ENCODE data around the gene IFI30. TPM values are rescaled to one million over a fixed set of nuclear protein-coding genes. Genes with fewer than 3 reads are reported as not detected.

Gene IFI30
- total and polyA plus RNA-seq, 2 experiments from 2014 or later: 27.4 to 34.4 TPM

GRCh38 chr19:18194181-18194530, 20.5 kb downstream of the IFI30 start (continued):
- no peak for TF ChIP-seq EZH2 (IDR thresholded peaks at IDR 0.05; ENCODE audit: low read depth, unreplicated experiment)
- TF ChIP-seq ZNF114 (CRISPR knock-in tag; IDR thresholded peaks at IDR 0.05): no peak
- no peak for TF ChIP-seq JUNB (IDR thresholded peaks at IDR 0.05; ENCODE audit: unreplicated experiment)

- H2AFZ ChIP-seq: no peak overlapping the region
These were observed 21.1 kb downstream of the IFI30 start for GRCh38 chr19:18194554-18195238.

More at GRCh38 chr19:18194554-18195238, 21.1 kb downstream of the IFI30 start:
- ATAC-seq (peak; percentile 4), DNase-seq (ENCODE audit: low spot score) (peak; percentile 71)
- peak overlapping the region; percentile 96 for H3K4me3 ChIP-seq
- Mint-ChIP-seq H3K4me3 (peak overlapping the region; percentile 89), H3K36me3 (ENCODE audit: low read depth) (peaks cover 27% of the 10 kb centered on the region), H3K27ac (no peak overlapping the region; the same call in none of the 2 replicates), H3K27me3 (ENCODE audit: insufficient read depth, low read depth, poor library complexity) (peaks cover 18% of the 10 kb centered on the region), H3K9me3 (peaks cover 4% of the 10 kb centered on the region; the same call in 1 of the 3 replicates), H3K4me1 (peaks cover 18% of the 10 kb centered on the region; the same call in 2 of the 3 replicates)
- H3K27ac ChIP-seq (ENCODE audit: low read depth): peak overlapping the region; percentile 39; the same call in 1 of the 2 replicates
- H3K36me3 ChIP-seq (ENCODE audit: insufficient read depth): peaks cover 8% of the 10 kb centered on the region; the same call in 1 of the 2 replicates
- peak overlapping the region; percentile 95 for H3K4me2 ChIP-seq
- H3K4me1 ChIP-seq (ENCODE audit: insufficient read depth): peaks cover 11% of the 10 kb centered on the region; the same call in 1 of the 2 replicates
- TF ChIP-seq NANOG (IDR thresholded peaks at IDR 0.05; ENCODE audit: borderline replicate concordance): no peak
- TF ChIP-seq STAT1 (IDR thresholded peaks at IDR 0.05; ENCODE audit: unreplicated experiment): no peak
- TF ChIP-seq ZNF462 (CRISPR knock-in tag; IDR thresholded peaks at IDR 0.05): no peak
- no peak for TF ChIP-seq CREB1 (CRISPR knock-in tag; IDR thresholded peaks at IDR 0.05; ENCODE audit: low read depth)
- TF ChIP-seq ZNF331 (CRISPR knock-in tag; IDR thresholded peaks at IDR 0.05; ENCODE audit: low read depth): no peak
- TF ChIP-seq EZH2phosphoT487 (IDR thresholded peaks at IDR 0.05; ENCODE audit: unreplicated experiment): no peak
- H3F3A ChIP-seq (replicated peaks; ENCODE audit: low read depth): peaks cover 23% of the 10 kb centered on the region; the same call in 1 of the 2 replicates
- H3K79me2 ChIP-seq (replicated peaks; ENCODE audit: insufficient read depth): peaks cover 6% of the 10 kb centered on the region
- no peaks in the 10 kb centered on the region for H3K9me2 ChIP-seq (ENCODE audit: insufficient read depth)
- H3K27me3 ChIP-seq (ENCODE audit: insufficient read depth): no peaks in the 10 kb centered on the region
- peaks cover 19% of the 10 kb centered on the region for H4K20me1 ChIP-seq (replicated peaks; ENCODE audit: insufficient read depth)

All from GM23338 (cell line).